A549 (cell line): ENCODE results near the gene CHKA. TPM values are rescaled to one million over a fixed set of nuclear protein-coding genes. Genes with fewer than 3 reads are reported as not detected.

Experiments
- ATAC-seq, 2 experiments: fragments of 200-7000 bp in 1 of 2; fragments of >200 bp in 1 of 2; cut with Nextera tagmentation in 1 of 2; cut with Tn5 transposase in 1 of 2; 3 replicates each; pipeline versions ENCODE4 v1.8.0 to v1.9.1; 2018 to 2020; ENCODE audit warnings: mild to moderate bottlenecking in 1 of 2, moderate library complexity in 1 of 2
- CTCF ChIA-PET: fragments of 300-600 bp; sonication (Branson Sonifier 250); formaldehyde crosslinking; extraction: SDS; loops from one replicate; lab custom pipeline; 2021; ENCODE audit warnings: antibody characterized with exemption, inconsistent platforms; lab: Yijun Ruan, JAX
- POLR2A ChIA-PET: fragments of 350-600 bp; formaldehyde crosslinking; extraction: SDS; loops from one replicate; lab custom pipeline; 2021; ENCODE audit warnings: antibody characterized with exemption, inconsistent platforms; lab: Yijun Ruan, JAX
- DNase-seq, 2 experiments: peaks; one replicate each; pipeline versions ENCODE4 v3.0.0 to v3.0.0-alpha.2; 2011 to 2016; ENCODE audit warnings: low read depth in 1 of 2, low spot score in 1 of 2
- FAIRE-seq: peaks from 2 replicates; lab custom pipeline; 2011; peaks lifted over from hg19 to GRCh38; lab: Jason Lieb, UNC
- H3K27ac ChIP-seq, 2 experiments: fragments of >200 bp; sonication (Bioruptor Twin); formaldehyde crosslinking; 3 replicates each; pipeline ENCODE4 v1.5.1; 2016 to 2017
- H3K4me1 ChIP-seq: fragments of >200 bp; sonication (Bioruptor Twin); formaldehyde crosslinking; 3 replicates; pipeline ENCODE4 v1.6.1; 2016
- H3K4me2 ChIP-seq: fragments of >200 bp; sonication (Bioruptor Twin); formaldehyde crosslinking; 3 replicates; pipeline ENCODE4 v1.6.1; 2016
- H3K4me3 ChIP-seq: fragments of >200 bp; sonication (Bioruptor Twin); formaldehyde crosslinking; 3 replicates; pipeline ENCODE4 v1.5.1; 2016
- H3K9me3 ChIP-seq: fragments of >200 bp; sonication (Bioruptor Twin); formaldehyde crosslinking; 3 replicates; pipeline ENCODE4 v1.6.1; 2016
- BCL3 ChIP-seq: fragments of >200 bp; sonication (Bioruptor Twin); formaldehyde crosslinking; IDR thresholded peaks from 3 replicates; pipeline ENCODE4 v1.6.1; 2016
- CBX2 ChIP-seq: fragments of 200-600 bp; sonication (generic); IDR thresholded peaks from 2 replicates; pipeline ENCODE4 v1.6.1; 2016; ENCODE audit warnings: low read depth, mild to moderate bottlenecking, borderline replicate concordance
- CBX8 ChIP-seq: fragments of 200-600 bp; sonication (generic); IDR thresholded peaks from 2 replicates; pipeline ENCODE4 v1.6.1; 2016
- CHD2 ChIP-seq: fragments of 150-350 bp; IDR thresholded peaks from 2 replicates; pipeline ENCODE4 v1.6.1; 2014; ENCODE audit warnings: low read length; ENCODE audit not compliant: partially characterized antibody
- EHMT2 ChIP-seq: fragments of 200-600 bp; sonication (generic); IDR thresholded peaks from 2 replicates; pipeline ENCODE4 v1.6.1; 2016; ENCODE audit warnings: antibody characterized with exemption, low read depth, mild to moderate bottlenecking, moderate library complexity
- ESRRA ChIP-seq: fragments of 150-350 bp; IDR thresholded peaks from 2 replicates; pipeline ENCODE4 v1.6.1; 2014; ENCODE audit warnings: mild to moderate bottlenecking, low read length, borderline replicate concordance
- FOXS1 ChIP-seq: fragments of 250-450 bp; sonication (Bioruptor Pico); IDR thresholded peaks from 2 replicates; pipeline ENCODE4 v1.5.0; 2020; ENCODE audit warnings: mild to moderate bottlenecking, moderate library complexity
- GATA3 ChIP-seq: IDR thresholded peaks from 2 replicates; pipeline ENCODE4 v1.6.1; 2012; ENCODE audit warnings: borderline replicate concordance
- HDAC2 ChIP-seq: fragments of 200-600 bp; sonication (generic); IDR thresholded peaks from 2 replicates; pipeline ENCODE4 v1.6.1; 2016
- HOXB5 ChIP-seq: fragments of 250-450 bp; sonication (Bioruptor Pico); IDR thresholded peaks from 2 replicates; pipeline ENCODE4 v1.5.0; 2020; ENCODE audit warnings: mild to moderate bottlenecking, moderate library complexity
- JUN ChIP-seq, 2 experiments: fragments of >200 bp; sonication (Bioruptor Twin); formaldehyde crosslinking; IDR thresholded peaks; 2 replicates in 1 of 2; 3 replicates in 1 of 2; pipeline ENCODE4 v1.6.1; 2016 to 2017
- KDM1A ChIP-seq: fragments of 200-600 bp; sonication (generic); IDR thresholded peaks from 2 replicates; pipeline ENCODE4 v1.6.1; 2016; ENCODE audit warnings: low read depth, mild to moderate bottlenecking
- MAX ChIP-seq: IDR thresholded peaks from 2 replicates; pipeline ENCODE4 v1.6.1; 2012
- NFE2L2 ChIP-seq: fragments of 150-350 bp; conservative IDR thresholded peaks from 2 replicates; pipeline ENCODE4 v1.6.1; 2014; ENCODE audit warnings: low read length
- NPAS2 ChIP-seq: fragments of 250-450 bp; sonication (Bioruptor Pico); IDR thresholded peaks from 2 replicates; pipeline ENCODE4 v1.8.0; 2022; ENCODE audit warnings: mild to moderate bottlenecking, moderate library complexity, borderline replicate concordance
- PBX3 ChIP-seq: IDR thresholded peaks from 2 replicates; pipeline ENCODE4 v1.6.1; 2012
- POLR2A ChIP-seq: IDR thresholded peaks from 2 replicates; pipeline ENCODE4 v1.6.1; 2012; ENCODE audit warnings: mild to moderate bottlenecking, low read length
- POLR2AphosphoS2 ChIP-seq: conservative IDR thresholded peaks from 2 replicates; pipeline ENCODE4 v1.6.1; 2012; ENCODE audit warnings: low read length, improper control_type of control experiment, inconsistent platforms
- RARB ChIP-seq: fragments of 250-450 bp; sonication (Bioruptor Pico); IDR thresholded peaks from 2 replicates; pipeline ENCODE4 v1.8.0; 2021; ENCODE audit warnings: mild to moderate bottlenecking, moderate library complexity
- RCOR1 ChIP-seq: fragments of 150-350 bp; IDR thresholded peaks from 2 replicates; pipeline ENCODE4 v1.6.1; 2014; ENCODE audit warnings: antibody characterized with exemption, low read length, low read depth
- RFX5 ChIP-seq: fragments of 450-650 bp; IDR thresholded peaks from 2 replicates; pipeline ENCODE4 v1.7.1; 2014; ENCODE audit warnings: antibody characterized with exemption, mild to moderate bottlenecking, moderate library complexity
- RNF2 ChIP-seq: fragments of 200-600 bp; sonication (generic); IDR thresholded peaks from 2 replicates; pipeline ENCODE4 v1.6.1; 2016; ENCODE audit warnings: low read depth, mild to moderate bottlenecking, antibody characterized with exemption, moderate library complexity, borderline replicate concordance
- USF2 ChIP-seq: fragments of 450-650 bp; IDR thresholded peaks from 2 replicates; pipeline ENCODE4 v1.6.1; 2014; ENCODE audit warnings: antibody characterized with exemption
- ZFP36 ChIP-seq: fragments of 450-650 bp; IDR thresholded peaks from 2 replicates; pipeline ENCODE4 v1.6.1; 2014; ENCODE audit warnings: borderline replicate concordance; ENCODE audit not compliant: partially characterized antibody
- ZNF302 ChIP-seq: fragments of 250-450 bp; sonication (Bioruptor Pico); IDR thresholded peaks from 2 replicates; pipeline ENCODE4 v1.9.0; 2021; ENCODE audit warnings: inconsistent platforms, mild to moderate bottlenecking, moderate library complexity
- ZSCAN20 ChIP-seq: fragments of 250-450 bp; sonication (Bioruptor Pico); IDR thresholded peaks from 2 replicates; pipeline ENCODE4 v1.8.0; 2022; ENCODE audit warnings: mild to moderate bottlenecking, moderate library complexity
- WGBS: methylation state at CpG from one replicate; pipeline ENCODE4 v1.1.6; 2017; ENCODE audit errors: missing lambda C conversion rate; 5-methylcytosine and 5-hydroxymethylcytosine counted together
- polyA minus RNA-seq: library from RNA; depleted of rRNA, polyadenylated mRNA; stranded (reverse); fragments of >200 nt; gene quantifications from 2 replicates; pipeline ENCODE4 v1.2.3, GENCODE V29; 2011; rRNA and poly(A)+ RNA removed
- polyA plus RNA-seq, 4 experiments: library from polyadenylated mRNA; depleted of rRNA in 3 of 4; stranded (reverse); fragments of >200 nt; fragmentation: RNase III in 1 of 4; extraction: RNeasy Plus Mini Kit Qiagen cat#74134 plus additional on column Dnase treatment in 1 of 4; gene quantifications; 2 replicates in 3 of 4; 3 replicates in 1 of 4; pipeline ENCODE4 v1.2.3, GENCODE V29; 2011 to 2017
- TF ChIP-seq, protein P1 (sequence below): fragments of >200 bp; sonication (Bioruptor Twin); formaldehyde crosslinking; IDR thresholded peaks from 2 replicates; pipeline ENCODE4 v1.6.1; 2016
- TF ChIP-seq, protein P2 (sequence below): IDR thresholded peaks from 2 replicates; pipeline ENCODE4 v1.6.1; 2012; ENCODE audit warnings: low read depth, borderline replicate concordance

CHKA gene
- polyA plus RNA-seq (2011; rRNA removed) (19.4 and 21.7 TPM in 2 replicates), polyA plus RNA-seq (2017; fragmentation: RNase III; extraction: RNeasy Plus Mini Kit Qiagen cat#74134 plus additional on column Dnase treatment) (11.1 to 15.9 TPM (median 14.2 TPM) in 3 replicates), polyA minus RNA-seq (18.3 and 22.4 TPM in 2 replicates)
- 10.4 and 12.1 TPM in 2 replicates for polyA plus RNA-seq (2012; cell fraction: cytosol; rRNA removed)
- polyA plus RNA-seq (2012; cell fraction: nucleus; rRNA removed), result 38.4 and 61.2 TPM in 2 replicates

GRCh38 chr11:68121067-68121899, at the start of gene CHKA:
TSS of gene CHKA (minus strand) at chr11:68121388. CDS start at chr11:68121177, 211 bp downstream.
- no peak for TF ChIP-seq CHD2
- TF ChIP-seq ZNF302, result no peak
- peak; percentile 71 for TF ChIP-seq RFX5
- no peak for TF ChIP-seq RCOR1
- no peak for TF ChIP-seq FOXS1 (CRISPR knock-in tag)
- peak; percentile 82 to 86 for TF ChIP-seq JUN (IDR thresholded peaks at IDR 0.05)
- peak; percentile 81; the same call in 2 of the 3 replicates for TF ChIP-seq BCL3
- peak; percentile 71; the same call in 1 of the 2 replicates for TF ChIP-seq POLR2A
- no peak for TF ChIP-seq HDAC2
- peak; percentile 80; the same call in 1 of the 2 replicates for TF ChIP-seq HOXB5
- TF ChIP-seq, protein P1, sequence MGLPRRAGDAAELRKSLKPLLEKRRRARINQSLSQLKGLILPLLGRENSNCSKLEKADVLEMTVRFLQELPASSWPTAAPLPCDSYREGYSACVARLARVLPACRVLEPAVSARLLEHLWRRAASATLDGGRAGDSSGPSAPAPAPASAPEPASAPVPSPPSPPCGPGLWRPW, result no peak
- no peak for TF ChIP-seq ZSCAN20 (CRISPR knock-in tag)
- no peak for TF ChIP-seq RARB (CRISPR knock-in tag)
- peak; percentile 41; the same call in 1 of the 2 replicates for TF ChIP-seq ESRRA
- peak; percentile 74 for TF ChIP-seq MAX
- peak; percentile 67; the same call in 1 of the 2 replicates for TF ChIP-seq NPAS2 (CRISPR knock-in tag)
- TF ChIP-seq KDM1A, result no peak
- TF ChIP-seq EHMT2, result no peak
- no peak for TF ChIP-seq CBX8
- no peak for TF ChIP-seq POLR2AphosphoS2
- TF ChIP-seq NFE2L2, result no peak
- no peak for TF ChIP-seq GATA3
- TF ChIP-seq CBX2, result no peak
- no peak for TF ChIP-seq ZFP36
- TF ChIP-seq PBX3, result 0 out of 2 replicates have a peak, but pooled peaks have one; percentile 36
- TF ChIP-seq, protein P2, sequence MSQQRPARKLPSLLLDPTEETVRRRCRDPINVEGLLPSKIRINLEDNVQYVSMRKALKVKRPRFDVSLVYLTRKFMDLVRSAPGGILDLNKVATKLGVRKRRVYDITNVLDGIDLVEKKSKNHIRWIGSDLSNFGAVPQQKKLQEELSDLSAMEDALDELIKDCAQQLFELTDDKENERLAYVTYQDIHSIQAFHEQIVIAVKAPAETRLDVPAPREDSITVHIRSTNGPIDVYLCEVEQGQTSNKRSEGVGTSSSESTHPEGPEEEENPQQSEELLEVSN, result peak; percentile 77
- TF ChIP-seq USF2, result peak; percentile 47; the same call in 1 of the 2 replicates
- TF ChIP-seq RNF2, result no peak
- H3K9me3 ChIP-seq, result no peaks in the 10 kb centered on the region
- WGBS, result 0% methylated on average over 7 of the region's 107 CpGs
- peak; percentile 93 to 96 for ATAC-seq
- no peak for FAIRE-seq
- peak within 1 kb of the TSS; percentile 87 for H3K4me2 ChIP-seq
- peak; percentile 84 to 91 for DNase-seq
- peaks cover 40% of the 10 kb centered on the region for H3K4me1 ChIP-seq
- ChIA-PET CTCF (interaction anchor here (1.4 kb wide), 1 partner anchor 10 kb away, joined by 3 read pairs; no protein-coding TSS in a partner anchor), POLR2A (interaction anchor here (0.6 to 1.2 kb wide), 5 partner anchors 17 to 84 kb away, joined by 3 to 5 read pairs (median 3); no protein-coding TSS in a partner anchor)
- H3K4me3 ChIP-seq, result peak within 1 kb of the TSS; percentile 99
- H3K27ac ChIP-seq, result peak within 1 kb of the TSS; percentile 86 to 90
